IPS-15b (cell line): ENCODE data around the gene POU2F1.

Source experiments
- H3K27me3 ChIP-seq: one replicate; pipeline ENCODE4 v1.6.1; 2013; ENCODE audit warnings: low read length; ENCODE audit not compliant: control insufficient read depth, insufficient read depth
- H3K36me3 ChIP-seq: one replicate; pipeline ENCODE4 v1.6.1; 2013; ENCODE audit warnings: low read length; ENCODE audit not compliant: control insufficient read depth, insufficient read depth
- H3K4me1 ChIP-seq: one replicate; pipeline ENCODE4 v1.6.1; 2013; ENCODE audit warnings: mild to moderate bottlenecking, low read length; ENCODE audit not compliant: control insufficient read depth, insufficient read depth
- H3K4me3 ChIP-seq: one replicate; pipeline ENCODE4 v1.5.1; 2013; ENCODE audit warnings: low read depth, low read length
- H3K9ac ChIP-seq: one replicate; pipeline ENCODE4 v1.6.1; 2013; ENCODE audit warnings: low read depth, mild to moderate bottlenecking, low read length
- H3K9me3 ChIP-seq: one replicate; pipeline ENCODE4 v1.6.1; 2013; ENCODE audit warnings: mild to moderate bottlenecking, low read length; ENCODE audit not compliant: control insufficient read depth, insufficient read depth

POU2F1 gene

DNA sequence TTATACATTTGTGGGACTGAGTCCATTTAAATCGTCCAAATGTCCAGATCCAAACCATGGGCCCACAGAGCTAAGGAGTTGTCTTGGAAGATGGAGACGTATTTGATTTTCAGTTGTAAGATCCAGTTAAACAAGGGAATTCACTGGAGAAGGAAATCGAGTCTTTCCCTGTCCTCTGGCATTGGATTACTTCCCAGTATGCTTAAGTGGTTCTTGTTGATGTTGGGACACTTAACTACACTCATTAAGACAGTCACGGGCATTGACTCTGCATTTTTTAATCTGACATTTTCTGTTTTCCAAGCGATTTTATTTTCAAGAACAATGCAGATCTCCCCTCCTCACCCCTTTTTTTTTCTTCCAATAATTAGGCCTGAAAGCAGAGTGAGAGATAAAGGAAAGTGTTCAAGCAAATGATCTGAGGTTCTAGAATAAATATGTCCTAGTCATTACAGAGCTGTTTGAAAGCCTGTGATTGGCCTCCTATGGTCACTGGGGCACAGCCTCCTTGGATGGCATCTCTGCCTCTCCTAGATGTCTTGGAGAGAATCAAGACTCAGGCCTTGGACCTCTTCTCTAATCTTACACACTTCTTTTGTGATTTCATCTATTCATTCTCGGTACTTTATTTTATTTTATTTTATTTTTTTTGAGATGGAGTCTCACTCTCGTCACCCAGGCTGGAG lies 248.7 kb downstream of the POU2F1 start:
- Histone ChIP-seq H3K4me1 (peaks cover 14% of the 10 kb centered on the region), H3K4me3 (no peak overlapping the region), H3K9ac (no peak overlapping the region), H3K27me3 (no peaks in the 10 kb centered on the region), H3K36me3 (no peaks in the 10 kb centered on the region), H3K9me3 (no peaks in the 10 kb centered on the region)

DNA sequence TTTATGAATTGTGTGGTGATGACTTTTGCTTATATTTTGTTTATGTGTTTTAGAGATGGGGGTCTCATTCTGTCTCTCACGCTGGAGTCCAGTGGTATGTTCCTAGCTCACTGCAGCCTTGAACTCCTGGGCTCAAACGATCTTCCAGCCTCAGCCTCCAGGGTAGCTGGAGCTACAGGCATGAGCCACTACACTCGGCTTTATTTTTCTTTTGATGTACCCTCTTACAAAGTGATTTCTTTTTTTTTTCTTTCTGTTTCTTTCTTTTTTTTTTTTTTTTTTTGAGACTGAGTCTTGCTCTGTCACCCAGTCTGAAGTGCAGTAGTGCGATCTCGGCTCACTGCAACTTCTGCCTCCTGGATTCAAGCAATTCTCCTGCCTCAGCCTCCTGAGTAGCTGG lies 250.9 kb downstream of the POU2F1 start:
- Histone ChIP-seq H3K27me3 (no peaks in the 10 kb centered on the region), H3K9ac (no peak overlapping the region), H3K4me3 (no peak overlapping the region), H3K36me3 (no peaks in the 10 kb centered on the region), H3K4me1 (peaks cover 12% of the 10 kb centered on the region), H3K9me3 (no peaks in the 10 kb centered on the region)

DNA sequence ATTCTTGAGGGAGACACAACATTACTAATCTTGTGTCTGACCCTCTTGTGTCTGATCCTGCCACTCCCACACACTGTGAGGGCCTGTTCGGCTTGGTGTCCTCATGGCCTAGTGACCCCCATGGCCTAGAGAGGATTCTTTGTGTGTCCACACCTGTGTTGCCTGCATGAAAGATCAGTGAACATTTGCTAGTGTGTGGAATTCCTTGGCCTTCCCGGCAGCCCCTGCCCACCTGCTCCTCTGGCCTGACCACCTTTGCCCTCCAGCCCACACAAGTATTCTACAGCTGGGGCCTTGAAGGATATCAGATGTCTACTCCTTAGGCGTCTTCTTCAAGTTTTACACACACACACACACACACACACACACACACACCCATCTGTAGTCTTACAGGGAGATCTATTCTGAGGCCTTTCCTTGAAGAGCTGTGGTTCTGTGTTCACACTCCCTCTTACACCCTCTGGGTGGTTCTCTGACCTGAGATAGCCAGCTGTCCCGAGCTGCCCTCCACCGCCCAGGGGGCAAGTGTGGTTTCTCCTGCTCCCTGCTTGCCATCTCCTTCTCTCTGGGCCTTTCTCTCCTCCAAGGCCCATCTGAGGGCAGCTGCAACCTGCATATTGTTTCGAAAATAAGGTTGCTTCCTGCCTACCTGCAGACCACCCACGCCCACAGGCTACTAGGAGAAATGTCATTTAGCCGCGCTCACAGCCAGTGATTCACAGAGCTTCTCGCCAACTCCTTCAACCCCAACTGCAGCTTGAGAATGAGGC lies 252.3 kb downstream of the POU2F1 start:
- no peaks in the 10 kb centered on the region for H3K9me3 ChIP-seq
- H3K36me3 ChIP-seq, result no peaks in the 10 kb centered on the region
- H3K9ac ChIP-seq, result no peak overlapping the region
- H3K4me3 ChIP-seq, result no peak overlapping the region
- no peaks in the 10 kb centered on the region for H3K27me3 ChIP-seq
- peaks cover 4% of the 10 kb centered on the region for H3K4me1 ChIP-seq

DNA sequence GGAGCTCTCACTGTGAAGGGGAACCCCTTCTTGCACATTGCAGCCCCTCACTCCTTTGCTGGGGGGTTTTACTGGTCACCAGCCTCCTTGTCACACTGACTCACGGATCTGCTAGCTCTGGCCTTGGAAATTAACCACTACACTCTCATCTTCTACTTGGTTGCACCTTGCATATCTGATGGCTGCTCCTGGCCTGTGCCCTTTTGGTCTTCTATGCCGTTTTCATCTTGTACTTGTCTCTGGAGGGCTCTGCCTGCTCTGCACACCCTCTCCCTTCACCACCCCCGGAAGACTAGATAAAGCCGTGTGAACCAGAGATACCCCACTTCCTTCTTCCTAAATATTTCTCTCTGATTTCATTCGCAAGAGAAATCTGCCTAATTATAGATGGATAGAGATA lies 253.1 kb downstream of the POU2F1 start:
- H3K4me1 ChIP-seq, result peaks cover 4% of the 10 kb centered on the region
- no peaks in the 10 kb centered on the region for H3K36me3 ChIP-seq
- H3K4me3 ChIP-seq, result no peak overlapping the region
- no peaks in the 10 kb centered on the region for H3K9me3 ChIP-seq
- H3K9ac ChIP-seq, result no peak overlapping the region
- H3K27me3 ChIP-seq, result no peaks in the 10 kb centered on the region

DNA sequence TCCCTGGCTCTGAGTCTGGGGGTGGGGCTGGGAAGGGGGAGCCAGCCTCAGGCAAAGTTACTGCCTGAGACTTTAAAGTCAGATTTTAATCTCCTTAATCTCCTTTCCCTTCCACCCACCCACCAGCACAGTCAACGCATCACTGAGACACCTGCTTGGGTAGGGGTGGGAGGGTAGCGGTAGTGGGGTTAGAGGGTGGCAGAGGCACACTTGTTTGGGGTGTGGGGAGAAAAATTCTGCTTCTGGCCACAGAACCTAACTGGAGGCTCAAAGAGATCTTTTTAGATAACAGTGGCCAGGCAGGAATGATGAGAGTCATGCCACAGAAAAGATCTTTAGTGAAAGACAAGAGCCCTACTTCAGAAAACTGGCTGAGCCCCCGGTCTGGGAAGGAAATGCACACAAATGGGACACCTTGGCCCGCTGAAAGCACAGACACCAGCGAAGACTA lies 253.5 kb downstream of the POU2F1 start:
- no peaks in the 10 kb centered on the region for H3K36me3 ChIP-seq
- H3K4me1 ChIP-seq, result peaks cover 4% of the 10 kb centered on the region
- no peaks in the 10 kb centered on the region for H3K27me3 ChIP-seq
- H3K9me3 ChIP-seq, result no peaks in the 10 kb centered on the region
- no peak overlapping the region for H3K4me3 ChIP-seq
- no peak overlapping the region for H3K9ac ChIP-seq

DNA sequence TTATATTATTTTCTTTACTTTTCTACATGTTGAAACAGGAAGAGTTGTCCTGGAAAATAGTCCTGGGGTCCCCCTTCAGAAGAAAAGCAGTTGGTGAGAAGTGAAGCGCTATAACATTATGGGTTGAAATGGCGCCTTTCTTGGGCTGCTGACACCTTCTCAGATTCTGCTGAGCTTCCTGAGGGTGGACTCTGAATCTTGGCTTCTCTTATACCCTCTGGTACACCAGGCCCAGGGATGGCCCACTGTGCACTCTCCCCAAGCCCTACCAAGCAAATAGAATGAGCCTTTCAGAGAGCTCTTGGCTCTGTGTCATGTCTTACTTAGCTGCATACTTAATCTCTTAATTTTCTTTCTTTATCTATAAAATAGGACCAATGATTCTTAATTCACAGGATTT lies 255.4 kb downstream of the POU2F1 start:
- Histone ChIP-seq H3K9ac (no peak overlapping the region), H3K27me3 (no peaks in the 10 kb centered on the region), H3K9me3 (no peaks in the 10 kb centered on the region), H3K4me3 (no peak overlapping the region), H3K4me1 (peaks cover 4% of the 10 kb centered on the region), H3K36me3 (no peaks in the 10 kb centered on the region)
